ENCODE results near the gene ANKRD44. TPM values are rescaled to one million over a fixed set of nuclear protein-coding genes. Genes with fewer than 3 reads are reported as not detected.
"Not testable (repeated sequence)": the region's sequence is repeated elsewhere in the genome, so short reads cannot be mapped to it uniquely, and the experiment has no call there.

ANKRD44 gene
- total RNA-seq, 2 donors from 2014 or later = 7.0 to 10.1 TPM

DNA sequence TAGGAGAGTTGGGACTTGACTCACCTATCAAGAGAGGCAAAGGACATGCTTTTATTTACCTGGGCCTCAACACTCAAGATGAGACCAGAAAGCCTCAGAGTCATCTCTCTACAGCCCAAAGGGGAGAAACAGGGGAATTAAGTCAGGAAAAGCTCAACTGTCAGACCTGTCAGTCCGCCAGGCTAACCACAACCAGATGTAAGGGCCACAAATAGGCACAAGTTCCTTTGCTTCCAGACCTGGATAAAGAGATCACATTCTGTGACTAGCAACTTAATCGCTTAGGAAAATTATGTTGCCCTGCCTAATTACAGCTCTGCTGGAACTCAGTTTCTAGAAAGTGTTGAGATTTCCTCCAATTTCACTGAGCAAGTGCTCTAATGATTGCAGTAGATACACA is 67.9 kb downstream of the ANKRD44 start:
- Histone ChIP-seq H3K36me3 (no peaks in the 10 kb centered on the region), H3K4me3 (no peak overlapping the region), H3K9me3 (no peaks in the 10 kb centered on the region), H3K27me3 (no peaks in the 10 kb centered on the region), H3K4me1 (no peaks in the 10 kb centered on the region), H3K27ac (no peak overlapping the region)
- no peak for DNase-seq (ENCODE audit: low spot score)
- no peak for TF ChIP-seq CTCF (IDR thresholded peaks at IDR 0.05)

GRCh38 chr2:197241596-197241995 is 69.0 kb downstream of the ANKRD44 start:
- Histone ChIP-seq H3K9me3 (no peaks in the 10 kb centered on the region), H3K27ac (no peak overlapping the region), H3K4me3 (no peak overlapping the region), H3K27me3 (no peaks in the 10 kb centered on the region), H3K4me1 (no peaks in the 10 kb centered on the region), H3K36me3 (no peaks in the 10 kb centered on the region)
- TF ChIP-seq CTCF (IDR thresholded peaks at IDR 0.05) = no peak
- no peak for DNase-seq (ENCODE audit: low spot score)

DNA sequence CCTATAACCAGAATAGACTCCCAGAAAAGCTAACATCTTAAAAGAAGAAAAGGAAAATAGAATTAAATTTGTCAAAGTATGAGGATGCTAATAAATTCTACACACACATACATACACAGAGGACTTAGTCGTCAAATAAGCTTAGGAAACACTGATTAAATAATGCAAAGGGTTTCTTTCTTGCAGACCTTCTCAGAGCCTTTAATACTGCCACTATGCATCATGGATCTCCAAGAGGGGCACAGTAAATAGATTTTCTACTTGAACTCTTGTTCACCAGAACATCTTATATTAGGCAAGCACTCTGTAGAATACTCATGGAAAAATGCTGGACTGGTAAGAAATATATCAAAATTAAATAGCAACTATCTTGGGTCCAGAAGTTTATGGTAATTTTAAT is 69.4 kb downstream of the ANKRD44 start:
- Histone ChIP-seq H3K27me3 (no peaks in the 10 kb centered on the region), H3K27ac (no peak overlapping the region)

DNA sequence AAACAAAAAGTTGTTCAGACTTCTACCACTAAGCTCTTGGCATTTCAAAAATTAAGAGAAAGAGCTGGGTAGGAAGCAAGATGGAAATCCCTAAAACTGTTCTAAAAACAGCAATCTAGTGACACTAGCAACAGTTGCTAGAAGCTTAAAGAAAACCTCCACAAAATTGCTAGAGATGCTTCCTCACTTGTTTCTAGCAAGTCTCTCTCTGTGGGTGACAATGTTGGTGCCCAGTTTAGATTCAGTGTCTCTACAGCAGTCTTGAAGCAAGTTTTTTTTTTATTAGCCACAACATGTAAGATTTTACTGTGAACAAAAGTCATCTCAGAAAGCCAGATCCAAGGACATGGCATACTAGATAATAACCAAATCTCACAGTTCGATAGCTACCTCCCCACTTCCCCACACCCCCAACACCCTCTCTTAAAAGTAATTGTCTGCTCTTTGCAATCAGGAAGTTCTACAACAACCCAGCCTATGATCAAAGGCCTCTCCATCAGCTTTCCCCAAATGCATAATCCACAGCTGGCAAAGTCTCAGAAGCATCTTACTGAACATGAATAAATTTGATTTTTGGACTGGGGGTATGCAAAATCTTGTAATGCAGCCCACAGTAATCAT is 70.0 kb downstream of the ANKRD44 start:
- H3K4me1 ChIP-seq = no peaks in the 10 kb centered on the region
- no peaks in the 10 kb centered on the region for H3K27me3 ChIP-seq
- H3K9me3 ChIP-seq = no peaks in the 10 kb centered on the region
- no peaks in the 10 kb centered on the region for H3K36me3 ChIP-seq
- H3K27ac ChIP-seq = no peak overlapping the region
- no peak overlapping the region for H3K4me3 ChIP-seq
- TF ChIP-seq CTCF (IDR thresholded peaks at IDR 0.05) = no peak
- DNase-seq (ENCODE audit: low spot score) = no peak

More for the DNA sequence above, 69.4 kb downstream of the ANKRD44 start:
- H3K36me3 ChIP-seq = no peaks in the 10 kb centered on the region
- DNase-seq (ENCODE audit: low spot score) = no peak
- H3K9me3 ChIP-seq = no peaks in the 10 kb centered on the region
- no peak for TF ChIP-seq CTCF (IDR thresholded peaks at IDR 0.05)
- no peak overlapping the region for H3K4me3 ChIP-seq
- H3K4me1 ChIP-seq = no peaks in the 10 kb centered on the region

DNA sequence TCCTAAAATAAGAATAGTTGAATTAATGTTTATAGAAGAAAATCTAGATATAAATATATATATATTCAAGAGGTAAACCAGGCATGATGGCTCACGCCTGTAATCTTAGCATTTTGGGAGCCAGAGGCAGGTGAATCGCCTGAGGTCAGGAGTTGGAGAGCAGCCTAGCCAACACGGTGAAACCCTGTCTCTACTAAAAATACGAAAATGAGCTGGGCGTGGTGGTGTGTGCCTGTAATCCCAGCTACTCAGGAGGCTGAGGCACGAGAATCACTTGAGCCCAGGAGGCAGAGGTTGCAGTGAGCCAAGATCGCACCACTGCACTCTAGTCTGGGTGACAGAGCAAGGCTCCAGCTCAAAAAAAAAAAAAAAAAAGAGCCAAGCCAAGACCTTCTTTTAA is 70.6 kb downstream of the ANKRD44 start:
- not testable (repeated sequence) for H3K4me1 ChIP-seq; H3K4me3 ChIP-seq; H3K27ac ChIP-seq; H3K27me3 ChIP-seq; DNase-seq (ENCODE audit: low spot score); H3K9me3 ChIP-seq; H3K36me3 ChIP-seq

GRCh38 chr2:197239434-197239833 is 71.1 kb downstream of the ANKRD44 start:
- H3K9me3 ChIP-seq = no peaks in the 10 kb centered on the region
- no peaks in the 10 kb centered on the region for H3K36me3 ChIP-seq
- no peak for TF ChIP-seq CTCF (IDR thresholded peaks at IDR 0.05)
- H3K27me3 ChIP-seq = no peaks in the 10 kb centered on the region
- H3K4me3 ChIP-seq = no peak overlapping the region
- H3K4me1 ChIP-seq = no peaks in the 10 kb centered on the region
- DNase-seq (ENCODE audit: low spot score) = no peak
- H3K27ac ChIP-seq = no peak overlapping the region

Data from right atrium auricular region (tissue), 2 donors.